ENCODE data around the gene BLACAT1.
"Not testable (repeated sequence)": the region's sequence is repeated elsewhere in the genome, so short reads cannot be mapped to it uniquely, and the experiment has no call there.

BLACAT1 gene

DNA sequence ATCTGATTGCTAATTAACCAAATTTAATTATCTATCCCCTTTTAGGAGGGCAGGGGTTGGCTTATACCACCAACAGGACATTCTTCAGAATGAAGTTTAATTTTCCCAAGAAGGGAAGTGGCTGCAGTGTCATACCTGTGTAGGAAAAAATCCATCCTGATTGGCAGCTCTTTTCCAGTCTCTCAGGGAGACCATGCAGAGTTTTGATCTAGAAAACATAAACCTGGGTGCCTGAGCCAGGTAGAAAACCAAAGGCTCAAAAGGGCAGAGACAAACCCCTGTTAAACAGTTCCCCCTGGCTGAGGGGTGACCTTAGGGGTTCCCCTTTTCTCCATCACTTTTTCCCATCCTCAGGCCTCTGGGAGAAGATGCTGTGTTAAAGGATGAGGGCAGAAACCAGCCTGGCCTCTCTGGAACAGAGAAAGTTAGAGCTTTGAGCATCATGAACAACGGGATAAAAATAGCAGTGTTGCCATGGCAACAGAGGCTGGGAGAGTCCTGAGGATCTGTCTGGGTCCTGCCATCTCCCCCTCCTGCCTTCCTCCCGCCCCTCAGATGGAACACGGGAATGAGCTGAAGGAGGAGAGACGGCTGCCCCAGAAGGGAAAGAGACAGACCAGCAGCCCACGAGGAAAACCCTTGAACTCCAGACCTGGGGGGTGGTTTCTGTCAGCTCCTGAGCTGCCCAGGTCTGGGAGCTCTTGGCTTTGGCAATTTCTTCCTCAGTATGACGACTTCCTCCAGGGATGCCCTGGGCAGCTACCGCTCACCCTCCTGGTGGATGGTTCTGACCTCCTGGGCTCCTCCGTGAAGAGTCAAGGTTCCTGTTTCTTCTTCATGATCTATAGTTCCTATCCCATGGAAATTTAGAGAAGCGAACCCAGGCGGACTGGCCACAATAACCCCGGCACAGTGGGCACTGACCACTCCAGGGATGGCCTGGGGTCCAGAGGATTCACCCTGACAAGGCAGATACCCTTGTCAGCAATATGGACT is 20.0 kb downstream of the BLACAT1 start:
- Histone ChIP-seq H4K20me1 (ENCODE audit: insufficient read depth, low read length) (no peaks in the 10 kb centered on the region), H3F3A (ENCODE audit: insufficient read depth, low read length) (peaks cover 14% of the 10 kb centered on the region), H3K9me3 (replicated peaks; ENCODE audit: insufficient read depth, low read length) (no peaks in the 10 kb centered on the region), H3K4me2 (ENCODE audit: low read depth, low read length) (no peak overlapping the region), H3K27ac (ENCODE audit: low read length) (no peak overlapping the region), H3K4me3 (ENCODE audit: low read length) (no peak overlapping the region), H3K9me2 (replicated peaks; ENCODE audit: insufficient read depth, low read length) (no peaks in the 10 kb centered on the region), H3K36me3 (replicated peaks; ENCODE audit: insufficient read depth, low read length) (no peaks in the 10 kb centered on the region), H3K79me2 (ENCODE audit: low read length) (no peaks in the 10 kb centered on the region), H3K9ac (ENCODE audit: low read length) (no peak overlapping the region), H2AFZ (ENCODE audit: low read length) (no peak overlapping the region), H3K4me1 (ENCODE audit: low read length) (peaks cover 40% of the 10 kb centered on the region), H3K27me3 (replicated peaks; ENCODE audit: insufficient read depth, low read length) (no peaks in the 10 kb centered on the region)
- no peak for DNase-seq
- no peak for TF ChIP-seq EZH2phosphoT487 (IDR thresholded peaks at IDR 0.05; ENCODE audit: low read length)
- TF ChIP-seq, protein P1, sequence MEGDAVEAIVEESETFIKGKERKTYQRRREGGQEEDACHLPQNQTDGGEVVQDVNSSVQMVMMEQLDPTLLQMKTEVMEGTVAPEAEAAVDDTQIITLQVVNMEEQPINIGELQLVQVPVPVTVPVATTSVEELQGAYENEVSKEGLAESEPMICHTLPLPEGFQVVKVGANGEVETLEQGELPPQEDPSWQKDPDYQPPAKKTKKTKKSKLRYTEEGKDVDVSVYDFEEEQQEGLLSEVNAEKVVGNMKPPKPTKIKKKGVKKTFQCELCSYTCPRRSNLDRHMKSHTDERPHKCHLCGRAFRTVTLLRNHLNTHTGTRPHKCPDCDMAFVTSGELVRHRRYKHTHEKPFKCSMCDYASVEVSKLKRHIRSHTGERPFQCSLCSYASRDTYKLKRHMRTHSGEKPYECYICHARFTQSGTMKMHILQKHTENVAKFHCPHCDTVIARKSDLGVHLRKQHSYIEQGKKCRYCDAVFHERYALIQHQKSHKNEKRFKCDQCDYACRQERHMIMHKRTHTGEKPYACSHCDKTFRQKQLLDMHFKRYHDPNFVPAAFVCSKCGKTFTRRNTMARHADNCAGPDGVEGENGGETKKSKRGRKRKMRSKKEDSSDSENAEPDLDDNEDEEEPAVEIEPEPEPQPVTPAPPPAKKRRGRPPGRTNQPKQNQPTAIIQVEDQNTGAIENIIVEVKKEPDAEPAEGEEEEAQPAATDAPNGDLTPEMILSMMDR (IDR thresholded peaks at IDR 0.05; ENCODE audit: low read length), result no peak
- no peak for TF ChIP-seq EZH2 (optimal IDR thresholded peaks at IDR 0.05; ENCODE audit: low read depth, low read length)

GRCh38 chr1:205434738-205435137 is 21.1 kb downstream of the BLACAT1 start:
- H3K4me3 ChIP-seq (ENCODE audit: low read length), result 0 out of 2 replicates have a peak overlapping the region, but pooled peaks have one; percentile 0
- no peaks in the 10 kb centered on the region for H3K36me3 ChIP-seq (replicated peaks; ENCODE audit: insufficient read depth, low read length)
- TF ChIP-seq EZH2 (optimal IDR thresholded peaks at IDR 0.05; ENCODE audit: low read depth, low read length) (no peak), EZH2phosphoT487 (IDR thresholded peaks at IDR 0.05; ENCODE audit: low read length) (no peak)
- TF ChIP-seq, protein P1 (IDR thresholded peaks at IDR 0.05; ENCODE audit: low read length), result no peak
- H3F3A ChIP-seq (ENCODE audit: insufficient read depth, low read length), result peaks cover 2% of the 10 kb centered on the region; the same call in 1 of the 2 replicates
- H3K79me2 ChIP-seq (ENCODE audit: low read length), result no peaks in the 10 kb centered on the region
- peak overlapping the region; percentile 54 for H3K4me2 ChIP-seq (ENCODE audit: low read depth, low read length)
- H2AFZ ChIP-seq (ENCODE audit: low read length), result peak overlapping the region; percentile 23; the same call in 1 of the 2 replicates
- no peaks in the 10 kb centered on the region for H3K9me2 ChIP-seq (replicated peaks; ENCODE audit: insufficient read depth, low read length)
- H4K20me1 ChIP-seq (ENCODE audit: insufficient read depth, low read length), result no peaks in the 10 kb centered on the region
- no peak overlapping the region for H3K9ac ChIP-seq (ENCODE audit: low read length)
- peaks cover 32% of the 10 kb centered on the region for H3K4me1 ChIP-seq (ENCODE audit: low read length)
- DNase-seq, result peak; percentile 68
- no peaks in the 10 kb centered on the region for H3K27me3 ChIP-seq (replicated peaks; ENCODE audit: insufficient read depth, low read length)
- no peaks in the 10 kb centered on the region for H3K9me3 ChIP-seq (replicated peaks; ENCODE audit: insufficient read depth, low read length)
- no peak overlapping the region for H3K27ac ChIP-seq (ENCODE audit: low read length)

- not testable (repeated sequence) for H3K27ac ChIP-seq (ENCODE audit: low read length); H3K4me2 ChIP-seq (ENCODE audit: low read depth, low read length); H3K9me2 ChIP-seq (replicated peaks; ENCODE audit: insufficient read depth, low read length); H3K9me3 ChIP-seq (replicated peaks; ENCODE audit: insufficient read depth, low read length); H3K4me3 ChIP-seq (ENCODE audit: low read length); DNase-seq; H4K20me1 ChIP-seq (ENCODE audit: insufficient read depth, low read length); H3K27me3 ChIP-seq (replicated peaks; ENCODE audit: insufficient read depth, low read length); H2AFZ ChIP-seq (ENCODE audit: low read length); H3F3A ChIP-seq (ENCODE audit: insufficient read depth, low read length); H3K36me3 ChIP-seq (replicated peaks; ENCODE audit: insufficient read depth, low read length); H3K9ac ChIP-seq (ENCODE audit: low read length); H3K79me2 ChIP-seq (ENCODE audit: low read length)
- H3K4me1 ChIP-seq (ENCODE audit: low read length), result peaks cover 23% of the 10 kb centered on the region
These were observed 23.2 kb downstream of the BLACAT1 start for GRCh38 chr1:205432692-205433091.

GRCh38 chr1:205432116-205432515 is 23.7 kb downstream of the BLACAT1 start:
- Histone ChIP-seq H3F3A (ENCODE audit: insufficient read depth, low read length) (no peaks in the 10 kb centered on the region; the same call in 1 of the 2 replicates), H2AFZ (ENCODE audit: low read length) (no peak overlapping the region)

More at GRCh38 chr1:205432116-205432515, 23.7 kb downstream of the BLACAT1 start:
- Histone ChIP-seq H3K36me3 (replicated peaks; ENCODE audit: insufficient read depth, low read length) (no peaks in the 10 kb centered on the region), H3K9me3 (replicated peaks; ENCODE audit: insufficient read depth, low read length) (no peaks in the 10 kb centered on the region), H3K27me3 (replicated peaks; ENCODE audit: insufficient read depth, low read length) (no peaks in the 10 kb centered on the region), H3K79me2 (ENCODE audit: low read length) (no peaks in the 10 kb centered on the region), H3K9me2 (replicated peaks; ENCODE audit: insufficient read depth, low read length) (no peaks in the 10 kb centered on the region), H3K4me3 (ENCODE audit: low read length) (no peak overlapping the region), H3K27ac (ENCODE audit: low read length) (no peak overlapping the region), H3K4me1 (ENCODE audit: low read length) (peaks cover 23% of the 10 kb centered on the region), H3K9ac (ENCODE audit: low read length) (no peak overlapping the region), H4K20me1 (ENCODE audit: insufficient read depth, low read length) (no peaks in the 10 kb centered on the region), H3K4me2 (ENCODE audit: low read depth, low read length) (no peak overlapping the region)
- no peak for DNase-seq
- TF ChIP-seq EZH2 (optimal IDR thresholded peaks at IDR 0.05; ENCODE audit: low read depth, low read length) (no peak), EZH2phosphoT487 (IDR thresholded peaks at IDR 0.05; ENCODE audit: low read length) (no peak)
- TF ChIP-seq, protein P1 (IDR thresholded peaks at IDR 0.05; ENCODE audit: low read length), result no peak
